ENCODE data around the gene SLC18B1. TPM values are rescaled to one million over a fixed set of nuclear protein-coding genes. Genes with fewer than 3 reads are reported as not detected.
A peak's percentile ranks its signal among the peaks of the same experiment; 100 is the strongest.

The SLC18B1 gene
- polyA plus RNA-seq, 1 experiment: 10.2 TPM

- TF ChIP-seq, protein P1, sequence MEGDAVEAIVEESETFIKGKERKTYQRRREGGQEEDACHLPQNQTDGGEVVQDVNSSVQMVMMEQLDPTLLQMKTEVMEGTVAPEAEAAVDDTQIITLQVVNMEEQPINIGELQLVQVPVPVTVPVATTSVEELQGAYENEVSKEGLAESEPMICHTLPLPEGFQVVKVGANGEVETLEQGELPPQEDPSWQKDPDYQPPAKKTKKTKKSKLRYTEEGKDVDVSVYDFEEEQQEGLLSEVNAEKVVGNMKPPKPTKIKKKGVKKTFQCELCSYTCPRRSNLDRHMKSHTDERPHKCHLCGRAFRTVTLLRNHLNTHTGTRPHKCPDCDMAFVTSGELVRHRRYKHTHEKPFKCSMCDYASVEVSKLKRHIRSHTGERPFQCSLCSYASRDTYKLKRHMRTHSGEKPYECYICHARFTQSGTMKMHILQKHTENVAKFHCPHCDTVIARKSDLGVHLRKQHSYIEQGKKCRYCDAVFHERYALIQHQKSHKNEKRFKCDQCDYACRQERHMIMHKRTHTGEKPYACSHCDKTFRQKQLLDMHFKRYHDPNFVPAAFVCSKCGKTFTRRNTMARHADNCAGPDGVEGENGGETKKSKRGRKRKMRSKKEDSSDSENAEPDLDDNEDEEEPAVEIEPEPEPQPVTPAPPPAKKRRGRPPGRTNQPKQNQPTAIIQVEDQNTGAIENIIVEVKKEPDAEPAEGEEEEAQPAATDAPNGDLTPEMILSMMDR (IDR thresholded peaks at IDR 0.05; ENCODE audit: low read depth, low read length): peak; percentile 71
- no peaks in the 10 kb centered on the region; the same call in 1 of the 2 replicates for H3K9me3 ChIP-seq (ENCODE audit: control insufficient read depth, insufficient read depth, low read length)
- DNase-seq (ENCODE audit: low read depth, low spot score): no peak
- ChIA-PET POLR2A (interaction anchor here (0.8 kb wide), 1 partner anchor 1058 kb away, joined by 5 read pairs; no protein-coding TSS in a partner anchor), CTCF (interaction anchor here (0.7 to 3.7 kb wide), 28 partner anchors 11 to 1266 kb away, joined by 3 to 29 read pairs (median 4); no protein-coding TSS in a partner anchor)
- no peaks in the 10 kb centered on the region for H3K27me3 ChIP-seq (ENCODE audit: control insufficient read depth, insufficient read depth, low read length)
- no peak overlapping the region for H3K4me3 ChIP-seq (ENCODE audit: low read depth, low read length)
- no peak overlapping the region for H3K27ac ChIP-seq (ENCODE audit: low read depth, low read length)
Measured at GRCh38 chr6:132830334-132830751, 31.9 kb upstream of the SLC18B1 start.

- Histone ChIP-seq H3K4me3 (ENCODE audit: low read depth, low read length) (no peak overlapping the region), H3K27ac (ENCODE audit: low read depth, low read length) (no peak overlapping the region), H3K9me3 (ENCODE audit: control insufficient read depth, insufficient read depth, low read length) (no peaks in the 10 kb centered on the region), H3K27me3 (ENCODE audit: control insufficient read depth, insufficient read depth, low read length) (no peaks in the 10 kb centered on the region)
- TF ChIP-seq, protein P1 (IDR thresholded peaks at IDR 0.05; ENCODE audit: low read depth, low read length): no peak
- POLR2A ChIA-PET: interaction anchor here (0.5 to 0.9 kb wide), 5 partner anchors 97 to 1863 kb away, joined by 4 to 9 read pairs (median 6); no protein-coding TSS in a partner anchor
- CTCF ChIA-PET: interaction anchor here (0.7 to 1.5 kb wide), 2 partner anchors 152 to 284 kb away, joined by 3 read pairs; no protein-coding TSS in a partner anchor
- no peak for DNase-seq (ENCODE audit: low read depth, low spot score)
Measured at GRCh38 chr6:132820629-132821381, 22.4 kb upstream of the SLC18B1 start.

- H3K27ac ChIP-seq (ENCODE audit: low read depth, low read length): no peak overlapping the region
- ChIA-PET POLR2A (interaction anchor here (0.7 kb wide), 2 partner anchors 98 to 1102 kb away, joined by 3 to 6 read pairs; no protein-coding TSS in a partner anchor), CTCF (interaction anchor here (0.7 to 1.8 kb wide), 2 partner anchors 149 to 733 kb away, joined by 6 to 7 read pairs; no protein-coding TSS in a partner anchor)
- TF ChIP-seq, protein P1 (IDR thresholded peaks at IDR 0.05; ENCODE audit: low read depth, low read length): no peak
- no peaks in the 10 kb centered on the region for H3K27me3 ChIP-seq (ENCODE audit: control insufficient read depth, insufficient read depth, low read length)
- H3K9me3 ChIP-seq (ENCODE audit: control insufficient read depth, insufficient read depth, low read length): no peaks in the 10 kb centered on the region
- DNase-seq (ENCODE audit: low read depth, low spot score): no peak
- no peak overlapping the region for H3K4me3 ChIP-seq (ENCODE audit: low read depth, low read length)
Measured at GRCh38 chr6:132819405-132820161, 21.1 kb upstream of the SLC18B1 start.

DNA sequence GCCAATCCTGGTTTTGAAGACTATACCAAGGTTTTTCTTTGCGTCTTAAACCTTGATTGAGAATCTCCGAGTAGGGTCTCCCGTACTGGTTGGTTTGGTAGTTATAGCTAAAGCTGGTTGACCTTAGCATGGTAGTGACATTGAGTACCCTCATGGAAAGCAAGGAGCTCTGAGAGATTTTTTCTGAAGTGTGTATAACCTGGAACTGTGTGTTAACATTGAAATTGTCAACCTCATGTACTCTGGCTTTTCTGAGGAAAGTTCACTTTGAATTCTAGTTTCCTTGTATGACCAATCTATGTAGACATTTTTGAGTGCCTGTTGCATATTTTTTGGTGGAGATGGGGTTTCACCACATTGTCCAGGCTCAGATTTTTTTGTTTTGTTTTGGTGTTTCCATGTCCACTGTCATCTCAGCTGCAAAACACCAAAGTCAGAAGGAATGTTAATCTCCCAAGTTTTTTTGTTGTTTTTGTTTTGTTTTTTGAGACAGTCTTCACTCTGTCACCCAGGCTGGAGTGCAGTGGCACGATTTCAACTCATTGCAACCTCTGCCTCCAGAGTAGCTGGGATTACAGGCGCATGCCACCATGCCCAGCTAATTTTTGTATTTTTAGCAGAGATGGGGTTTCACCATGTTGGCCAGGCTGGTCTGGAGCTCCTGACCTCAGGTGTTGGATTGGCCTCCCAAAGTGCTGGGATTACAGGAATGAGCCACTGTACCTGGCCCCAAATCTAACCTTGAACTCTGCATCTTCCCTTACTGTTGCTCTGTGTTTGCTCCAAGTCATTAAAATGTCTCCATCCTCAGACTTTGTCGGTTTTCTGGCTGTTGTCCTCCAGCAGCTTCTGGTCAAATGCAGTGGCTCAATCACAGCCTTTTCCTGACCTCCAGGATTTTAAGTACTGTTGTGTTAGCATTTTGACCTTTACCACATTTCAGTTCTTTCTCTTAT, 20.2 kb upstream of the SLC18B1 start:
- TF ChIP-seq, protein P1 (IDR thresholded peaks at IDR 0.05; ENCODE audit: low read depth, low read length): no peak
- Histone ChIP-seq H3K27me3 (ENCODE audit: control insufficient read depth, insufficient read depth, low read length) (no peaks in the 10 kb centered on the region), H3K4me3 (ENCODE audit: low read depth, low read length) (no peak overlapping the region), H3K27ac (ENCODE audit: low read depth, low read length) (no peak overlapping the region), H3K9me3 (ENCODE audit: control insufficient read depth, insufficient read depth, low read length) (no peaks in the 10 kb centered on the region)
- POLR2A ChIA-PET: interaction anchor here (1.2 kb wide), 1 partner anchor 539 kb away, joined by 3 read pairs; no protein-coding TSS in a partner anchor
- CTCF ChIA-PET: interaction anchor here (1.8 kb wide), 1 partner anchor 148 kb away, joined by 7 read pairs; no protein-coding TSS in a partner anchor
- no peak for DNase-seq (ENCODE audit: low read depth, low spot score)
